ENCODE measurements around the gene C16orf89.

Gene C16orf89

DNA sequence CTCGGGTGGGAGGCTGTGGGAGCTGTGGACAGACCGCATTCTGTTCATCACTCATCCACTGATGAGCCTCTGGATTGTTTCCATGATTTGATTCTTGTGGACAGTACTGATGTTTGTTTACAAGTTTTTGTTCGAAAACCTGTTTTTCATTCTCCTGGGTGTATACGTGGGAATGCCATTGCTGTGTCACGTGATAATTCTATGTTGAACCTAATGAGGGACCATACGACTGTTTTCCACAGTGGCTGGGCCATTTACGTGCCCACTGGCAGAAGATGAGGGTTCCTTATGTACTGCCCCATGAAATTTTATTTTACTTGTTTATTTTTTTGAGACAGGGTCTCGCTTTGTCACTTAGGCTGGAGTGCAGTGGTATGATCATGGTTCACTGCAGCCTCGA is 3.3 kb upstream of the C16orf89 start:
- H3K27ac ChIP-seq = no peak overlapping the region
- no peak for TF ChIP-seq ZFX (IDR thresholded peaks at IDR 0.05)
- no peak for TF ChIP-seq CTCF (conservative IDR thresholded peaks at IDR 0.05)

DNA sequence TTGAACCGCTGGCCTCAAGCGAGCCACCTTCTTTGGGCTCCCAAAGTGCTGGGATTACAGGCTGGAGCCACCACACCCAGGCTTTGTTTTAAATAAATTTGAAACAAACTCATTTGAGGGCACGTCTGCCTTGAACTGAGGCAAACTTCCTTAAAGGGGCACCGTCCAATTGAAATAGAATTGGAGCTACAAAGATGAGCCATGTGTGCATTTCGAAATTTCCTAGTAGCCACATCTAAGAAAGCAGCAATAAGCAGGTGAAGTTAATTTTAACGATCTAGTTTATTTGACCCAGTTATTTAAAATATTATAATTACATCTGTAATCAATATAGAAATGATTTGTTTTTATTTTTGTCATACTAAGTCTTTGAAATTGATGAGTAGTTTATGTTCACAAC is 755 bp upstream of the C16orf89 start:
- H3K27ac ChIP-seq = no peak overlapping the region
- TF ChIP-seq CTCF (conservative IDR thresholded peaks at IDR 0.05) (no peak), ZFX (IDR thresholded peaks at IDR 0.05) (no peak)

- no peak overlapping the region for H3K27ac ChIP-seq
These were observed 430 bp downstream of the C16orf89 start for GRCh38 chr16:5065326-5065725.

GRCh38 chr16:5064915-5065314 is 841 bp downstream of the C16orf89 start:
- TF ChIP-seq CTCF (conservative IDR thresholded peaks at IDR 0.05) = no peak
- no peak for TF ChIP-seq ZFX (IDR thresholded peaks at IDR 0.05)

More at GRCh38 chr16:5065326-5065725, 430 bp downstream of the C16orf89 start:
- no peak for TF ChIP-seq ZFX (IDR thresholded peaks at IDR 0.05)
- TF ChIP-seq CTCF (conservative IDR thresholded peaks at IDR 0.05) = no peak

DNA sequence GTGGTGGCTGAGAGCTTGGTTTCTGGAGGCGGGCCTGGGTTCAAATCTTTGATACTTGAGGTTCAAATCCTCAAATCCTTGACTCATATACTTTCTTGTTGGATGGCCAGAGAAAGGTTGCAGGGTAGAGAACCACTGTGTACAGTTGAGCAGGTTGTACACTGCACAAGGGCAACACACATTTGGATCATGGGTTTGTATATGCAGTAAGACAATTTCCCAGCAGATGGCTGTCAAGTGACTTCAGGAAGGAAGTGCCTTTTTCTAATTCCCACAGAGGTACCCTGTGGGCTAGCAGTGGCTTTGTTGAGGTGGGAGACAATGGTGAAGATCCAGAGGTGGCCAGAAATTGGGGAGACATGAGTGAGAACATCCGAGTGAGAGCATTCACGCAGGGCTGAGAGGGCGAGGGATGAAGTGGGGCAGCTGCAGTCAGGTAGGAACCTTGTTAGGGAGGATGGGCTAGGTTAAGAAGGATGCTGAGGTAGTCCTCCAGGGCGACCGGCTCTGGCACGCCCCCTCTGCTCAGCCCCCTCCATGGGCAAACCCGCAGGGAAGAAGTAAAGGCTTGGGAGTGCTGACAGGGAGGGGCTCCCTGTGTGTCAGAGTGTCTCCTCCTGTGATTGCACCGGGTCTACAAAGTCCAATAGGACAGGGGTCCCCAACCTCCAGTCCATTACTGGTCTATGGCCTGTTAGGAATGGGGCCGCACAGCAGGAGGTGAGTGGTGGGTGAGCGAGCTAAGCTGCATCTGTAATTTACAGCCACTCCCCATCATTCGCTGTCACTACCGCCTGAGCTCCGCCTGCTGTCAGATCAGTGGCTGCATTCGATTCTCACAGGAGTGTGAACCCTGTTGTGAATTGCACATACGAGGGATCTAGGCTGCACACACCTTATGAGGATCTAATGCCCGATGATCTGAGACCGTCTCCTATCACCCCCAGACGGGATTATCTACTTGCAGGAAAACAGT is 2.7 kb downstream of the C16orf89 start:
- H3K27ac ChIP-seq = no peak overlapping the region
- TF ChIP-seq ZFX (IDR thresholded peaks at IDR 0.05) = no peak
- TF ChIP-seq CTCF (conservative IDR thresholded peaks at IDR 0.05) = no peak; the same call in 1 of the 2 replicates

More at GRCh38 chr16:5064915-5065314, 841 bp downstream of the C16orf89 start:
- H3K27ac ChIP-seq = no peak overlapping the region

DNA sequence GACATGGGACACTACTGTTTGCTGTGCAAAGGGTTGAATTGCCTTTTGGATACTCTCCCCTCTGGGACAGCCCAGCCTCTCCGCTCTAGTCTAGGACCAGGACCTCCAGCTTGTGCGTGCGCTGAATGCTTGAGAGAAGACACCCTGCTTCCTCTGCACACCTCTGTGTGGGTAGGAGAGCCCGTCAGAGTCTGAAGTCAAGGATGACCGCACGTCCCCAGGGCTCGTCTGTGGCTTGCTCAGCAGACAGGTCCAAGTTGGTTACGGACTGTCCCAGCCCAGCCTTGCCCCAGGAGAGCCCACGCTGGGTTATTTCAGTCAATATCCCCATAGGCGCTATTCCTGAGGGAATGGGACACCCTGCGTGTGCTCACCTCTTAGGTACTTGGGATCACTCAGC is 3.7 kb downstream of the C16orf89 start:
- no peak overlapping the region for H3K27ac ChIP-seq
- TF ChIP-seq ZFX (IDR thresholded peaks at IDR 0.05) (no peak), CTCF (conservative IDR thresholded peaks at IDR 0.05) (no peak)

DNA sequence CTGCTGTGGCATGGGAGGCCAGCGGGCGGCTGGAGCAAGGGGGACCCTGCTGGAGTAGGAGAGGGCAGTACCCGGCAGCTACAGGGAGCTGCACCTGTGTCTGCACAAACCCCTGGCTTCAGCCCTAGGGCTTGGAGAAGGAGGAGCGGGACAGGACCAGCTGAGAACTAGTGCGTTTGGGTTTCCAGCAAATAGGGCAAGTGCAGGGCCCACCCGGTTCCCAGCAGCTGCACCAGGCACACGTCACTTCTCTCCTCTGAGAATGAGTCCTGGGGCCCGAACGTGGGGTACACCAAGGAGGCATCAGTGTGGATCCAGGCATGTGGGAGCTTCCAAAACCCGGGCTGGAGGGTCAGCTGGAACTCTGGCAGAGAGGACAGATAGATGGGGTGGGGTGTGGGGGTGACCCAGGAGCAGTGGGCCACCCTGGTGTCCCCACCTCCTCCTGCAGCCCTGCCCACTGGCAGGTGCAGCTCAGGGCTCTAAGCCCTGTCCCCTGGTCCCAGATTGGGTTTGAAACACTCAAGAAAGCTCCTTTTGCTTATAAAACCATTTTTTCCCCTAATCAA is 5.6 kb downstream of the C16orf89 start:
- H3K27ac ChIP-seq = no peak overlapping the region
- TF ChIP-seq CTCF (conservative IDR thresholded peaks at IDR 0.05) (no peak), ZFX (IDR thresholded peaks at IDR 0.05) (no peak)
